GM21367 (cell line): ENCODE results near the gene VSIG10L2.

Experiments
- ATAC-seq: cut with Tn5 transposase; IDR thresholded peaks from one replicate; pipeline ENCODE4 v1.9.1; 2021; ENCODE audit not compliant: unreplicated experiment

VSIG10L2 gene

DNA sequence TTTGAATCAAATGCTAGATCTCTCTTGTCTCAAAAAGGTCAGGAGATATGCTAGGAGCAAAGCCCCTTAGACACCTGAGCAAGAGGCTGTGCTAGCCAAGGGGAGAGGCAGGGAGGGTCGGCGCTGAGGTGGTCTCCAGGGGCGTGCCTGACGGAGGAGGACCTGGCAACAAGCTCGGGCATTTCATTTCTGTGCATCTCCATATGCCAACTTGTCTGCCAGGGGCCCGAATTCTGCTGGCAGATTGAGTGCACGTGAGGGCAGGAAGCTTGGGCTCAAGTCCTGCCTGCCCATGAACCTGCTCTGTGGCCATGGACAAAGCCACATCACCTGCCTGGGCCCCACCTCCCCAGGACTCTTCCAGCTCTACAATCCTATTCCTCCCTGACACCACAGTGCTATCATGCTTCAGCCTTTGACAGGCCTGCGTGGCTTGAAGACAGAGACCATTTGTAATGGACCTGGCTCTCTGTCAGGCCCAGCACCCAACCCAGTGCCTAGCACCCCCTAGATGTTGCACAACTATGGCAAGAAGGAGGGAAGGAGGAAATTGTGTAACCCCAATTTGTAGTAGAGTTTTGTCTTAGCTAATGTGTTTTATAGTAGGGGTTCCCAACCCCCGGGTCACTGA is 16.3 kb upstream of the VSIG10L2 start:
- no peak for ATAC-seq

DNA sequence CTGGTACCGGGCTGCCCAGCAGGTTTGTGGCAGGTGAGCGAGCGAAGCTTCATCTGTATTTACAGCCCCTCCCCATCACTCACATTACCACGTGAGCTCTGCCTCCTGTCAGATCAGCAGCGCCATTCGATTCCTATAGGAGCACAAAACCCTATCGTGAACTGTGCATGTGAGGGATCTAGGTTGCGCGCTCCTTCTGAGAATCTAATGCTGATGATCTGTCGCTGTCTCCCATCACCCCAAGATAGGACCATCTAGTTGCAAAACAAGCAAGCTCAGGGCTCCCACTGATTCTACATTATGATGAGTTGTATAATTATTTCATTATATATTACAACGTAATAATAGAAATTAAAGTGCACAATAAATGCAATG is 15.8 kb upstream of the VSIG10L2 start:
- no peak for ATAC-seq

DNA sequence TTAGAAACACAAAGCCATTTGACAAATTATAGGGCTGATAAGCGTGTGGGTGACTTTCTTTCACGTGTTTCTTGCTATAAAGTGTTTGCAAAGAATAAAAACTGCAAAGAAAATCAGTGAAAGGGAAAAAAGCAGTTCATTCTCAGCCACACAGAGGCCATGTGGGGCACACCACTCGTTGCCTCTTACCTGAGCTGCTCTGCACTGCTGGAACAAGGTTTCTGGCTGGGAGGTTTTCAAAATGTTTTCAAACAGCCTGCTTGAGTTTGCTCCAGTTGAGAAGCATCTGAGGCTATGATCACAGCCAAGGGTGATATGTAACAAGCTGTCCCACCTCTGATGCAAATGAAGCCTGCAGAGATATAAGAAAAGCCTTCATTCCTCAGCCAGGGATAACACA is 14.7 kb upstream of the VSIG10L2 start:
- no peak for ATAC-seq

DNA sequence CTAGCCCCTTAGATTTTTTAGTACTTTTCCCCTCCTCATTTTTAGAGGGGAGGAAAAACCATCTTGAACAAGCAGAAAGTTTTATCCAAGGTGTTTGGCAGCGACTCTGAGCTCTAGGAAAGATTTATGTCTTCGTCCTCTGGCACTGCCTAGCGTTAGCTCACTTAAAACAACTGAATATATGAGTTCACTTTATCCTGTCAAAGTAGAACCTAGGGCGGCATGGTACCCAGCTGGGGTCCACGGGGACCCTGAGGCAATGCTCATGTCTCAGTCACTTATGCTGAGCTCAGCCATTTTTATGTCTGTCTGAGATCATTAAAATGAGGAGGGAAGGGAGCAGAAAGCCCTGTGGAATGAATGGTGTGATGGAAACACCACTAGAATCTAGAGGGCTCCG is 14.2 kb upstream of the VSIG10L2 start:
- ATAC-seq: no peak

DNA sequence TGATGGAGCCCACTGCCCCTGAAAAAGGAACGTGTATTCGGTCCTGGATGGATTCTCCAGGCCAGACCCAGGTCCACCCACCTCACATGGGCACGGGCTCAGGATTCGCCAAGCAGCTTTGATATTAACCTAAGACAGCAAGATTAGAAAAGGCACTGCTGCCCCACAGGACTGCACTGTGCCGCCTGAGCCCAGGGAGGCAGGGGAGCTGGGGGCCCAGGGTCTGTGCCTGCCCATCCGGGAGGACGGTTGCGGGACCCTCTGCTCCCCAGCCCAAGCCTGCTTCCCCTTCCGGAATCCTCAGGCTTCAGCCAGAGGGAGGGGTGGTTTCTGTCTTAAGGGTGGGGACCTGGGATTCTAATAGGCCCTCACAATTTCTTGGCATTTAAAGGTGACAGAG is 13.5 kb upstream of the VSIG10L2 start:
- ATAC-seq: no peak

DNA sequence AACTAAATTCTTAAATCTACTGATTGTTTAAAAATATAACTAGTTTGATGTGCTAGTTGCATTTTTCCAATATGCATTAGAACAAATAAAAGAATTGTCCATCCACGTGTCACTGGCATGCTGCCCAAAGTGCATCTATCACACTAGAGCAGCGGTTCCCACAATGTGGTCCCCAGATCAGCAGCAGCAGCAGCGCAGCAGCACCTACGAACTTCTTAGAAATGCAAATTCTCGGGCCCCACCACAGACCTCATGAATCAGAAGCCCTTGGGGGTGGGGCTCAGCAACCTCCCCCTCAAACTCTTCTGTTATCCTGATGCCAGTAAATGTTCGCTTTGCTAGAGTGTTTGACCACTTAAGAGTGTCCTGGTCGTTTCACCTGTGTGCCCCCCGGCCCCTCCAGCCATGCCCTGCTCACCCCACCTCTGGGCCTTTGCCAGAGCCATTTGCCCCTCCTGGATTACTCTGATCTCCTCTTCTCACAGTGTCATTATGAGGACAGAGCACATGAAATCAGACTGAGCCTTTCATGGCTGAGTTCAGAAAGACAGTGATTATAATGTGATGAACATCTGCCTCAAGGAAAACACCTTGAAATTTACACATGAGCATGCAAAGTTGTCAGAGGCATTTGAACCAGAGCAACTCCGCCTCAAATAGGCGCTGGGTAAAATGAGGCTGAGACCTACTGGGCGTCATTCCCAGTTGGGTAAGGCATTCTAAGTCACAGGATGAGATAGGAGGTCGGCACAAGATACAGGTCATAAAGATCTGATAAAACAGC is 12.6 kb upstream of the VSIG10L2 start:
- no peak for ATAC-seq

DNA sequence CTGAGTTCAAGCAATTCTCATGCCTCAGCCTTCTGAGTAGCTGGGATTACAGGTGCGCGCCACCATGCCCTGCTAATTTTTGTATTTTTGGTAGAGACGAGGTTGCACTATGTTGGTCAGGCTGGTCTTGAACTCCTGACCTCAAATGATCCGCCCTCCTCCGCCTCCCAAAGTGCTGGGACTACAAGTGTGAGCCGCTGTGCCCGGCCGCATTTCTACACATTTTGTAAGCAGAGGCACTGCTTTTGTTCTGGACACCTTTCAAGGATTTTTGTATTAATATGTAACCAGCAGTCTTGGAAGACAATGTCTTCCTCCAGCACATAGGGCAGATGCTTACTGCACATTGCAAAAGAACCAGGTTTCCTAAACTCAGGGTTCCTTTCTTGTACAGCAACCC is 11.4 kb upstream of the VSIG10L2 start:
- no peak for ATAC-seq

DNA sequence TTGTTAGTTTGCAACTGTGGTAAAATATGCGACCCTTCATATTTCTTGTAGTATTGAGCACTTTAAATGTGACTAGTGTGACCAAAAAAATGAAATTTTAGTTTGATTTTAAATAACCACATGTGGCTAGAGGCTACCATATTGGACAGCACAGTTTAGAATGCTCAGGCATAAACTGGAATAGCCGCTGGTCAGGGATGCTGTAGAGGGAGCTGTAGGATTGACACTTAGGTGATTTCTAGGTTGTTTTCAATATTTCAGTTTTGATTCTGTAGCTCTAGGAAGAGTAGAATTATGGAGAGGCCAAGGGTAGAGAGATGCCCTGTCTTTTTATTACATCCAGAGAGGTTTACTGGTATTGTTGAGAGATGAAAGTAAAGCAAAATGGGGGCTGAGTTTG is 10.8 kb upstream of the VSIG10L2 start:
- no peak for ATAC-seq

DNA sequence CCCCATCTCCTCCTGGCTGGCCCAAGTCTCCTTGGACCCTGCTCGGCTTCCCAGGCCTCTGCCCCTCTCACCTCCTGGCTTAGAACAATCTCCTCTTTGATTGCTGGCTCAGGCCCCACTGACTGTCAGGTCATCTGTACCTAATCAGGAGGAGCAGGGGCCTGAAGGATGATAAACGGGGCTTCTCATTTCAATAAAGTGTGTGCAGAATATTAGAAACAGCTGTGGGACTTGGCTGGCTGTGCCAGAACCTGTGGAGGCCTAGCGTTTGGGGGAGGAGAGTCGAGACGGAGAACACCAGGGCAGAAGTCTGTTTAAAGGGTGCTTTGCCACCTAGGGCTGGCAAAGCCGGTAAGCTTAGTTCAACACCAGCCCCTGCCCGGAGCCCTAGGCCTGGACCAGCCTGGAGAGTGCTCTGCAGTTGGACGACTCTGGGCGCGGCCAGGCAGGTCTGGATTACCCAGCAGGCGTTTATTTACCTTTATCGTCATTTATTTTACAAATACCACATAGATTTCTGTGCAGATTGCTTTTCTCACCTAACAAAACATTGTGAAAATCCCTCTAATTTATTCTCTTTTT is 10.1 kb upstream of the VSIG10L2 start:
- no peak for ATAC-seq

DNA sequence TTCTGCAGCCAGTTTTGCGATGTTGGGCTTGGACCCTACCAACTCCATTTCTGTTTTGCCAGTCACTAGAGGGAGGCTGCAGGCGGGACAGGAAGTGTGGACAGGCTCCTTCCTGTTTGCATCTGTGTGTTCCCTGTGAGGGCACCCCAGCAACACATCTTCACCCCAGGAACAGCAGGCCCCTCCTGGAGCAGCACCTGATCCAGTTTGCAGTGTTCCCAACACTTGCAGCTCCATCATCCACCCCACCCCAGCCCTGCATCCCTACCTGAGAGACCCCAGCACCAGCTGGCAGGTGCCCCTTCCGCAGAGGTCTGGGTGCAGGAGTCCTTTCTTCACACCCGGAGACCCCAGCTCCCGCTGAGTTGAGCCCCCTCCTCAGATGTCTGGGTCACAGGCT is 7.4 kb upstream of the VSIG10L2 start:
- ATAC-seq: no peak

DNA sequence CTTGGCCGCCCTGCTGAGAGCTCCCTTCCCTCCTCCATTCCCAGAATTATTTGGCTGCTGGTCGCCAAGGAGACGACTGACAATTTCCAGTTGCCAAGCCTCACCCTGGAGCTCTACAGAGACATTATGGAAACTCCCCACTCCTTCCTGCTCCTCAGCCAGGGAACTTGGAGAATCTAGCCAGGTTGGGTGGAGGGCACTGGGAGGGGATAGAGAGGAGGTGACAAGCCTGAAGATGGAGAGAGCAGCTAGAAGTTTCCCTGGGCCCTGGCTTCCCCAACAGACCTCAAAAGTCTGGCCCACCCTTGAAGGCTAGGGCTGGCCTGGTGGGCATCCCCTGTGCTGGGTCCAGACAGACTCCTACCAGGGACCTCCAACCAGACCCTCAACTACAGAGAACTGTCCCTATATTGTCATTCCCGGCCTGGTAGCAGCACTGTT is 6.7 kb upstream of the VSIG10L2 start:
- no peak for ATAC-seq

DNA sequence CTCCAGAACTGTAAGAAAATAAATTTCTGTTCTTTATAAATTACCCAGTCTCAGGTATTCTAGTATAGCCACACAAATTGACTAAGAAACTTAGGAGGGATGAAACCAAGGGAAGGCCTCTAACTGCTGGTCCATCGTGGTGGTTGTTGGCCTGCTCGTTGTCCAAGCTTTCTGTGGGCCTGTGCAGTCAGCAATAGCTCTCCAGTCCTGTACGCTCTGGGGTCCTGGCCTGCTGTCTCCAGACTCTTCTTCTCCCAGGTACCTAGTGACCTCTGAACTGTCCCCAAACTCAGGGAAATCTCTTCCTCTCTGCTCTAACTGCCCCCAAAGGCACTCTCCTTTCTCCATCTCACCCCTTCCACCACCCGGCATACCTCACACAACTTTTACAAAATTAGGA is 5.7 kb upstream of the VSIG10L2 start:
- no peak for ATAC-seq

DNA sequence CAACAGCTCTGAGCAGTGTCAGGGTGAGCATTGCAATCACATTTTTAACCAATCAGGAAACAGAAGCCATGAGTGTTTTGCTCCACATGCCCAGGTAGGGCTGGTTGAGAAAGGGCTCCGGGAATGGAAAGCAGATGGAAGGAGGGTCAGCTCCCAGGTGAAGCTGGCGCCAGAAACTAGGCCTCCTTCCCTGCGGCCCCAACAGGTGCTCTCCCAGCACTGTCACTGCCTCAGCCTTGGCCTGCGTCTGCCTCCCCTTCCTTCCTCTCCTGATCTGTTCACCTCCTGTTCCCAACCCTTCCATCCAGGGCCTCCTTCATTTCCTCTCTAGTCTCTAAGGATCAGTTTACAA is 4.6 kb upstream of the VSIG10L2 start:
- no peak for ATAC-seq

DNA sequence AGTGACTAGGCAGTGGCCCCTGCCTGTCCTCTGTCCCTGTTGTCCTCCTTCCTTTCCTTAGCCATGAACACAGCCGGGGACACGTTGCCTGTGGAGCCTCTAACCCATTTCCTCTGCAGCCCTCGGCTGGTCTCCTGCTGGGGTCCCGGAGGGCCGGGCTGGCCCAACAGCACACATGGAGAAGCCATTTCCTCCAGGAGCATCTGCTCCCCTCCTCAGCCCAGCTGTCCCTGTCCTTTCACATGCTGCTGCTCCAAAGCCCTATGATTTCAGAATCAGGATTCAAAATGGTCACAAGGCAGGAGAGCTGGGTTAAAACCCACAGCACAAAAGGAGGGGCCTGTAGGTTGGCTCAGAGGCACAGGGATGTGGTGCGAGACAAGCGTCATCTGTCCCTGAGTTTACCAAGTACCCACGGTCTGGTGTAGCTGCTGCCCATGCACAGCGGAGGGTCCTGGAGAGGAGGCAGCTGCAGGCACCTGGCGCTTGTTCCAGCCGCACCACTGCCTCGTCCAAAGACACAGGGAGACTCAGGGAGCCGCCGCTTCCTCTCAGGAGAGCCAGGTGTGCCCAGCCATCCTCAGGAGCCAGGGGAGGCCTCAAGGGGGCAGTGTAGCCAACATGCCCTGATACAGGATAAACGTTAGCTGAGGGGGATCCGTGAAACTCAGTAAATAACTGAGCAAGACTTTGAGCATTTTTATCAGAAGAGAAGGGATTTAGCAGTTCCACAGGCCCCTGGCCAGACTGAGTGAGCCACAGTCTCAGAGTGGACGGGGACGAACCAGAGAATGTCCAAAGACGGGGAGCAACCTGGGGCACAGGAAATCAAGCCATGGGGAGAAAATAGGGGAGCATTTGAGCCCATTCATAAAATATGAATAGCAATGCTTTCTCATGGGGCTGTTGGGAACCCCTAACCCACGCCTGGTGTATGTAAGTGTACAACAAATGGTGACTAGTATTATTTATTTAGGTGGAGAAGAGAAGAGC is 3.9 kb upstream of the VSIG10L2 start:
- ATAC-seq: peak; percentile 68

DNA sequence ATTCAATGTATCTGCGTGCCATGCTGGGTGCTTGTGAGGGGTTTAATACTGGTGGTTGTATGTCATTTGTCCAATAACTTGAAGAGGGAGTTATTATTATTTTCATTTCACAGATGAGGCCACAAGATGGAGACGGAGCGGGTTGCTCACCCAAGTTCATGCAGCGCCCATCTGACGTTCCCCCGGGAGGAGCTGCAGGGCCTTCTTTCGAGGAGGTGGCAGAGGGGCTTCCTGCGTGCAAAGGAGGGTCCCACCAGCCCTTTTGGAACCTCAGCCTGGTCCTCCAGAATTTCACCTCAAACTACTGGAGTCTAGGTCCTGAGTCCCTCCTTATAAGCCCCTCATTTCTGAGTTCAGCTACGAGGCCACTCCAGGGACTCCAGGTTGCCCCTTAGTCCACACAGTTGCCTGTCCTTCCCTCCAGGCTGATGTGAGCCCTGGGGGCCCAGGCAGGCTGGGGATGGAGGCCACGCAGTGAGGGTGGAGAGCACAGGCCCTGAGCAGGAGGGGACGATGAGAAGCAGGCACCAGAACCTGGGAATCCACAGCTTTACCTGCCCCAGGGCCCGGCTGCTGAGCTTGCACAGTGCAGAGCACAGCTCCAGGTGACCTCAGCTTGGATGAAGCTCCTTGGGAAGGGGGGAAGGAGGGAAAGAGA is 2.9 kb upstream of the VSIG10L2 start:
- ATAC-seq: no peak

DNA sequence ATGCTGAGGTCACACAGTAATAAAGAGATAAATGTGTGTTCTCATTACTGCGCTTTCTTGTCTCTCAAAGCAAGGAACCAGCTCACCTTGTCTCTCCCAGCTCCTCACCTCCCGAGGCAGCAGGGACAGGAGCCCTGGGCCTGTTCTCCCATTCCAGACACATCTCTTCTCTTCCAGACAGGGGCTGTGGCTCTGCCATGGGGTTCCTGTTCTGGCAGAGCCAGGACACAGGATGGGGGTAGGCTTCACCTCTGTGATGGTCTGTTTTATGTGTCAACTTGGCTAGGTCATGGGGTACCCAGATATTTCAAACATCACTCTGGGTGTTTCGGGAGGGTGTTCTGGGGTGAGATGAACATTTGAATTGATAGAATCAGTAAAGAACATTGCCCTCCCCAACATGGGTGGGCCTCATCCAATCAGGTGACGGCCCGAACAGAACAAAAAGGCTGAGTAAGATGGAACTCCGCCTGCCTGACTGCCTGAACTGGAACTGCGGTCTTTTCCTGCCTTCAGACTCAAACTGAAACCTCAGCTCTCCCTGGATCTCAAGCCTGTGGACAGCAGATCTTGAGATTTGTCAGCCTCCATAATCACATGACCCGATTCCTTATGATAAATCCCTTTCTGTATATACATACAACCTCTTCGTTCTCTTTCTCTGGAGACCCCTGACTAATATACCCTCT is 2.0 kb upstream of the VSIG10L2 start:
- ATAC-seq: no peak

DNA sequence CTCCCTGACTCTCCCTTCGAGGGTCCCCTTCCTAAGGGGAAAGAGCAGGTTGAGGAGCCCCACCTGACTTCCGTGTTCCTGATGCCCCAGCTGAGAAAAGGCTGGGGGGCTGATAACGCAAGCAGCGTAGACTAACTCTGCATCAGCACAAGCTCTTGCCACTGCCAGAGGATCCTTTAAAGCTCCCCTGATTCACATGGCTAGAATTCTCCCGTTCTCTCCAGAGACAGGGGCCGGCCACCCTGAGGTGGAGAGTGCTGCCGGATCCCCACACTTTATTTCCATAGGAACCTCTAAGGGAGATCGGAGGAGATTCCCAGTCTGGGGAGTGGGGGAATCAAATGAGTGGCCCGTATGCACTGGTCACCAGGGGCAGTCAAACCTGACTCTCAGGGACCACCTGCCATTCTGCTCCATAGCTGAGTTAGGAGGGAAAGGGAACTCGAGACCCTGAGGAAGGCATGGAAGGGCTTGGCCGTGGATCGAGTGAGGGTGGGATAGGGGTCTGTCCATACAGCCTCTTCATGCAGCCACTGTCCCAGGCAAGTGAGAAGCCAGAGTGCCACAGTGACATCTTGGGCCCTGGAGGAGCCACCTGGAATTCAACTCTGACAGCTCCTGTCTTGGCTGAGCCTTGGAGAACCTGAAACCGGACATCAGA is 1.4 kb upstream of the VSIG10L2 start:
- no peak for ATAC-seq

DNA sequence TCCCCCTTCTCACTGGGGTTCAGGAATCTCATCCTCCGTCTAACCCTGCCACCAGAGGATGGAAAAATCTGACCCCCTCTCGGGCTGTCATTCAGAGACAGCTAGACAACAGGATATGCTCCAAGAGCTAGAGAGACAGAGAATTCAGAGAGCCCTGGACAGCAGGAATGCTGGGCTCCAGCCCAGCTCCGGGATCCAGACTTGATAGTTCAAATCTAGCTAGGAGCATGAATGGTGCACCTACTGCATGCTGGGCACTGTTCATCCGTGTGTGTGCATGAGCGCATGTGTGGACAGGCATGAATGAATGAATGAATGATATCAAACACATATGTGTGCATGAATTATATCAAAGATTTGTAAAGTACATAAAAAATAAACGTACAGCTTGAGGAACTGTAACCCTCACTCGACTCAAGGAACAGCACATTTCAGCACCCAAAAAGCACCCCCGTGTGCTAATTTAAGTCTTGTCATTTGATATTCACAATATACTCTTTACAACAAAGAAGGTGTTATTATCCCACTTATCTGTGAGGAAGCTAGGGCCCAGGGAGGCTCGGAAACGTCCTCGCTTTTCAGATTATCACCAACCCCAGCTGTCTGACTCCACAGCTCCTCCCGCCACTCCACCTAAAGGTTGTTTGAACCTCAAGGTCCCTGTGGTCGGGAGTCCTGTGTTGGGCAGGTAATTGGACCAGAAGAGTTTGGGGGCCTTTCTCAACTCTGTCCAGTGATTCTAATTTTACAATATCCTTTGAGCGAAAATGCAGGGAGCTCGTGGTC is 640 bp upstream of the VSIG10L2 start:
- no peak for ATAC-seq
